Mononuclear cell (primary cell): ENCODE data around the gene C5orf58. TPM values are rescaled to one million over a fixed set of nuclear protein-coding genes. Genes with fewer than 3 reads are reported as not detected.

ENCODE experiments used
- H3K27me3 ChIP-seq: 2 replicates; pipeline ENCODE4 v1.6.0; 2011; ENCODE audit warnings: low read length, control low read depth; ENCODE audit not compliant: insufficient read depth
- H3K4me1 ChIP-seq: 2 replicates; pipeline ENCODE4 v1.5.1; 2011; ENCODE audit warnings: mild to moderate bottlenecking, low read length, control low read depth; ENCODE audit not compliant: insufficient read depth
- H3K4me3 ChIP-seq: 2 replicates; pipeline ENCODE4 v1.5.1; 2011; ENCODE audit warnings: mild to moderate bottlenecking, low read length, moderate library complexity
- H3K9me3 ChIP-seq: 2 replicates; pipeline ENCODE4 v1.5.1; 2011; ENCODE audit warnings: low read depth, mild to moderate bottlenecking, control low read depth, low read length
- total RNA-seq: library from RNA; depleted of rRNA; stranded (reverse); fragments of >200 nt; gene quantifications from one replicate; pipeline ENCODE4 v1.2.3, GENCODE V29; 2012

Gene C5orf58
- not detected for total RNA-seq

- Histone ChIP-seq H3K4me3 (no peak within 1 kb of the TSS), H3K9me3 (no peaks in the 10 kb centered on the region), H3K4me1 (no peaks in the 10 kb centered on the region), H3K27me3 (no peaks in the 10 kb centered on the region)
Measured at GRCh38 chr5:170232786-170233185, at the start of gene C5orf58. C5orf58 (plus strand) TSS chr5:170232985; CDS start chr5:170234977, 1,992 bp downstream.

DNA sequence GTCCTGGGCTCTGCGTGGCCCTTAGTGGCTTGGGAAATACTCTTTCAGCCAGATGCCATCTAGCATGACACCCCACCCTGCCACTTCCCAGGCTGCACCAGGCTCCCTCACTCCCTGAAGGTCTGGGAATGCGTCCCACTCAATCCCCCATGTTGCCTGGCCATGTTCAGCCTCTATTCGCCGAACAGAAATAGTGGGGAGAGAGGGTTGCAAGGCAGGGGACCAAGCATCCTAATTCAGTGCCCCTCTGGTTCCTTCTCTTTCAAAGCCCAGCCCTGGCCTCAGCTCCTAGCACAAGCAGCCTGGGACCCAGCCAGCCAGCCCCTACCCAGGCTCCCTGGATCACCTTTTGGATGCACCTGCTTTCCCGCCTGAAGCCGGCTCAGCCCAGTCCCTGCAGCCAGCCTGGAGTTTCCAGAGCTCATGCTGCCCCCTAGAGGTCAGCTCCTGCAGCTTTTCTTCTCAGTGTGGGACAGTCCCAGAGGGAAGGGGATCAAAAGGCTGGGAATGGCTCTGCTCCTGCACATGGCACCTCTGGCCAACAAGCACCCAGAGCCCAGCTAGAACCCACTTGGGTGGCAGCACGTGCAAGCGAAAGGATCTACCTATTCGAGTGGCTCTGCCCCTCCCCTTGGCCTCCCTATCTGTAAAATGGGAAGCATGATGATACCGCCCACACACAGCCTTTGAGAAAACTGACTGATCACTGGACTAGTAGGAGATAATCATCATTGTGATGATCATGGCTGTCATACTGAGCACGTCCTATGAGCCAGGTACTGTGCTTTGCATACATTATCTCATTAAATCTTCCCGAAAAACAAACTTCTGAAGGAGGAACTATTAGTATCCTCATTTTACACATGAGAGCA is 48.7 kb upstream of the C5orf58 start:
- Histone ChIP-seq H3K4me3 (no peak overlapping the region), H3K4me1 (no peaks in the 10 kb centered on the region), H3K9me3 (no peaks in the 10 kb centered on the region)

GRCh38 chr5:170184737-170185136 is 48.0 kb upstream of the C5orf58 start:
- Histone ChIP-seq H3K4me1 (no peaks in the 10 kb centered on the region), H3K4me3 (no peak overlapping the region), H3K9me3 (no peaks in the 10 kb centered on the region)

More for the DNA sequence above, 48.7 kb upstream of the C5orf58 start:
- H3K27me3 ChIP-seq = no peaks in the 10 kb centered on the region

GRCh38 chr5:170186156-170186555 is 46.6 kb upstream of the C5orf58 start:
- Histone ChIP-seq H3K9me3 (no peaks in the 10 kb centered on the region), H3K4me1 (peaks cover 3% of the 10 kb centered on the region), H3K27me3 (no peaks in the 10 kb centered on the region), H3K4me3 (no peak overlapping the region)

More at GRCh38 chr5:170184737-170185136, 48.0 kb upstream of the C5orf58 start:
- H3K27me3 ChIP-seq = no peaks in the 10 kb centered on the region

DNA sequence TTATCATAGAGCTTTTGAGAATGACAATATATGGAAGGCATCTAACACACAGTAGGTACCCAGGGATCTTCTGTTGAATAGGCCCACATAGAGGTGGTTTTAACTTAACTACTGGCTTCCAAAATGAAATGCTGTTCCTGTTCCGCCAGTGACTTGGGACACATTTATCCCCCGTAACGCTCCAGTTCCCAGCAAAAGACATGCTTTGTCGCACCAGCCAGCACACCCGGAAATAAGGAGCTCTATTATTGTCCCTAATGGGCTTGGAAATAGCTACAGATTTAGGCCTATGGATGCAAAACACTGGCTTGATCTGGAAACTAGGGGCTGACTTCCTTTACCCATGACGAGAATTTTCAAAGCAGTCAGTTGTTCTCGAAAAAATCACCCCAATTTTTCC is 45.9 kb upstream of the C5orf58 start:
- no peaks in the 10 kb centered on the region for H3K9me3 ChIP-seq
- peaks cover 3% of the 10 kb centered on the region for H3K4me1 ChIP-seq
- no peaks in the 10 kb centered on the region for H3K27me3 ChIP-seq
- H3K4me3 ChIP-seq = no peak overlapping the region

DNA sequence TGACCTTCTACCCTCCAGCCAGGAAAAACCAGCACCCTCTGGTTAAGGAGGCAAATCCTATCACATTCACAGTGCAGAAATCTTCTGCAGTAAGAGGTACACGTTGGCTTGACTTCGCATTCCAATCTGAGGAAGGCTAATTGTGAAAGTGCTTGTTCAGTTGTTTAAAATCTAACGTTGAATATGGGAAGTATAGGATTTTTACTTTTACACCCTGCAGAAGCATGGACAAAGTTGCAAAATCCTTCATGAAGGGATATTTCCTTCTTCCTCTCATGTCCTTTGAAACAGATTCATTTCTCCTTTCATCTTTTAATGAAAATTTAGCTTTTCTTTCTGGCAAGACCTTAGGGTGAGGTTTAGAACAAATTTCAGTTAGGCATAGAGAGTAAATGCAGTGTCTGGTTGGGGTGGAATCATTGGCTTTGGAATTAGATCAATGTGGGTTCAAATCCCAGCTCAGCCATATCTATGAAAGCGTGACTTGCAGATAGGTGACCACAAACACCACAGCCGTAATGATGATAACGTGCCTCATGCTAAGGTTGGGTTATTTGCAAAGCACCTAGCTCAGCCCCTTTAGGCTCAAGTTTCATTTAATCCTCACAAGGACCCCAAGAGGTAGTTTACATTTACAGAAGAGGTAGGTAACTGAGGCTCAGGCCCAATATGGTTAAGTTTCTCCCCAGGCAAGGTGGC is 42.2 kb upstream of the C5orf58 start:
- Histone ChIP-seq H3K4me3 (no peak overlapping the region), H3K9me3 (no peaks in the 10 kb centered on the region), H3K4me1 (peaks cover 3% of the 10 kb centered on the region), H3K27me3 (no peaks in the 10 kb centered on the region)

GRCh38 chr5:170192829-170193228 is 40.0 kb upstream of the C5orf58 start:
- H3K27me3 ChIP-seq = no peaks in the 10 kb centered on the region
- H3K4me1 ChIP-seq = peaks cover 3% of the 10 kb centered on the region
- no peak overlapping the region for H3K4me3 ChIP-seq
- no peaks in the 10 kb centered on the region for H3K9me3 ChIP-seq

GRCh38 chr5:170195961-170196360 is 36.8 kb upstream of the C5orf58 start:
- Histone ChIP-seq H3K9me3 (no peaks in the 10 kb centered on the region), H3K27me3 (no peaks in the 10 kb centered on the region), H3K4me1 (no peaks in the 10 kb centered on the region), H3K4me3 (no peak overlapping the region)

DNA sequence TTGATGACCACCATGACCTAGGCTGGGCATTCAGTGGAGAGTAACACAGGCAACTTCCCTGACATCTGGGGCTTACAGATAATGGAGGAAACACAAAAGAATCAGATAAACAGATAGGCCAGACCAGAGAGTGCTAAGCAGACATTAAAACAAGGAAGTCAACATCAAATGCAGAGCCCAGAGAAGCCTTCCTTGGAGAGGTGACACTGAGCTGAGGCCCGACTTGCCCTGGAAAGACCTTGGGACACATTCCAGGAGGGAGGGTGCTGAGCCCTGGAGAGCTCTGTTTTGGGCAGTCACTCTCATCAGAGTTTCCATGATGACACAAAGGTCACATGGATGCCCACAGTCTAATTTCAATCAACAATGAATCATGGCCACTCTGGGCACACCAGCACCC is 31.9 kb upstream of the C5orf58 start:
- H3K4me3 ChIP-seq = no peak overlapping the region

GRCh38 chr5:170201311-170201710 is 31.5 kb upstream of the C5orf58 start:
- no peaks in the 10 kb centered on the region for H3K9me3 ChIP-seq
- H3K4me3 ChIP-seq = no peak overlapping the region
- H3K27me3 ChIP-seq = peaks cover 2% of the 10 kb centered on the region
- H3K4me1 ChIP-seq = no peaks in the 10 kb centered on the region

More for the DNA sequence above, 31.9 kb upstream of the C5orf58 start:
- H3K27me3 ChIP-seq = peaks cover 1% of the 10 kb centered on the region
- no peaks in the 10 kb centered on the region for H3K9me3 ChIP-seq
- H3K4me1 ChIP-seq = no peaks in the 10 kb centered on the region

DNA sequence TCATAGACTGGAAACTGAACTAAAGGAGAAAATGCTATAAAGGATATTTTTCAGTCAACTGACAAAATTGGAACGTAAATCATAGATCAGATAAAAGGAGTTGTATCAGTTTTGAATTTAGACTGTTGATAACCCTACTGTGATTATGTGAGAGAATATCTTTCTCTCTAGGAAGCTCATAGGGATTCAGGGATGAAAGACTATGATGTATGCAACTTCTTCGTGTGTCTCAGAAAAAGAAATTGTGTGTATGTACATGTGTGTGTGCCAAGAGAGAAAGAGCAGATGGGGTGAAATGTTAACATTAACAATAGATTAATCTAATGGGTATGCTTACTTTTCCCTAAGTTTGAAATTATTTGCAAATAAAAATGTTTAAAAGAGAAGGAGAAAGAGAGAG is 30.7 kb upstream of the C5orf58 start:
- no peak overlapping the region for H3K4me3 ChIP-seq
- peaks cover 2% of the 10 kb centered on the region for H3K27me3 ChIP-seq
- H3K9me3 ChIP-seq = no peaks in the 10 kb centered on the region
- no peaks in the 10 kb centered on the region for H3K4me1 ChIP-seq

- no peak overlapping the region for H3K4me3 ChIP-seq
- H3K4me1 ChIP-seq = no peaks in the 10 kb centered on the region
- no peaks in the 10 kb centered on the region for H3K9me3 ChIP-seq
- peaks cover 2% of the 10 kb centered on the region for H3K27me3 ChIP-seq
Measured at GRCh38 chr5:170204202-170204601, 28.6 kb upstream of the C5orf58 start.

GRCh38 chr5:170206216-170206615 is 26.6 kb upstream of the C5orf58 start:
- no peaks in the 10 kb centered on the region for H3K9me3 ChIP-seq
- H3K4me1 ChIP-seq = no peaks in the 10 kb centered on the region
- H3K4me3 ChIP-seq = no peak overlapping the region
- H3K27me3 ChIP-seq = peaks cover 5% of the 10 kb centered on the region

GRCh38 chr5:170206958-170207357 is 25.8 kb upstream of the C5orf58 start:
- Histone ChIP-seq H3K4me3 (no peak overlapping the region), H3K4me1 (no peaks in the 10 kb centered on the region), H3K9me3 (no peaks in the 10 kb centered on the region), H3K27me3 (peaks cover 7% of the 10 kb centered on the region)

DNA sequence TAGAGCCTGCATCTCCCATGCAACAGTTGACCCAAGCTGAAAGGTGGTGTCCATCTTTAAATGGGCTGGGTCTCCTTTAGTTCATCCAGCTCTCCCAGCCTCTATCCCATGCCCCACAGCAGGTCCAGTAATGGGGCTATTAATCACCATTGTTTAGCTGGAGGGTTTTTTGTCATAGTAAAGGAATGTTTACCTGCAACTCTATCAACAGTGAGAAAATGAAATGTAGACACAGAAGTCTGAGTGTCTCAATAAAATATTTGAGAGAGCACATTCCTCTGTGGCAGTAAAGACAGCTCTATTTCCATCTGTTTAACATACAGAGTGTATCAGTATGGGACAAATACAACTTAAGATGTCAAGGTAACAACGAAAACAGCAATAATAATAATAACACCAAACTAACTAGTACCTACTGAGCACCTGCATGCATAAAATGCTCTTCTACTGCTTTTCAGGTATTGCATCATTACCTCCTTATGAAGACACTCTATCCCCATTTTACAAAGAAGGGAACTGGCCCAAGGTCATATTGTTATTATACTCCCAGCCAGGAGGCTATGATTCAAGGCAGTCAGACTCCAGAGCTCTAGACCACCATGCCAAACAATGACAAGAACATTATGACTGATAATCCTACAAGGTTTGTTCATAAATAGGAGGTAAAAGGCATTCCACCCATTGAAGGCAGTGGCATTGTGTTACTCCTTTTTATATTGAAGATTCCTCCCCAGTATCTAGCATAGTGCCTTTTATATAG is 21.0 kb upstream of the C5orf58 start:
- Histone ChIP-seq H3K9me3 (no peaks in the 10 kb centered on the region), H3K4me1 (no peaks in the 10 kb centered on the region), H3K27me3 (peaks cover 5% of the 10 kb centered on the region), H3K4me3 (no peak overlapping the region)
